Pons (tissue), 1 donor: ENCODE data around the gene SYT8.

Source experiments
- DNase-seq: peaks from one replicate; pipeline ENCODE4 v3.0.0-alpha.2; 2016; ENCODE audit warnings: low spot score

SYT8 gene

DNA sequence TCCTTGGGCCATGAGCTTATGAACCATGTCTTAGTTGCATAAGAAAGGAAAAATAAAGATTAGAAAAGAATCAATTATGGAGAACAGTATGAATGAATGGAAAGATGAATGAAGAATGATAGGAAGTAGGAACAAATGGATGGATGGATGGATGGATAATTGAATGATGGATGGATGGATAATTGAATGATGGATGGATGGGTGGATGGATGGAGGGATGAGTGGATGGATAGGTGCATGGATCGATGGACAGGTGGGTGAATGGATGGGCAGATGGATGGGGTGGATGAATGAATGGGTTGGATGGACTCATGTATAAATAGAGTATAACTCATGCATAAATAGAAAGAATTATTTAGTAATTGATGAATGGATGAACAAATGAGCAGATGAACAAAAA lies 25.3 kb downstream of the SYT8 start:
- no peak for DNase-seq

DNA sequence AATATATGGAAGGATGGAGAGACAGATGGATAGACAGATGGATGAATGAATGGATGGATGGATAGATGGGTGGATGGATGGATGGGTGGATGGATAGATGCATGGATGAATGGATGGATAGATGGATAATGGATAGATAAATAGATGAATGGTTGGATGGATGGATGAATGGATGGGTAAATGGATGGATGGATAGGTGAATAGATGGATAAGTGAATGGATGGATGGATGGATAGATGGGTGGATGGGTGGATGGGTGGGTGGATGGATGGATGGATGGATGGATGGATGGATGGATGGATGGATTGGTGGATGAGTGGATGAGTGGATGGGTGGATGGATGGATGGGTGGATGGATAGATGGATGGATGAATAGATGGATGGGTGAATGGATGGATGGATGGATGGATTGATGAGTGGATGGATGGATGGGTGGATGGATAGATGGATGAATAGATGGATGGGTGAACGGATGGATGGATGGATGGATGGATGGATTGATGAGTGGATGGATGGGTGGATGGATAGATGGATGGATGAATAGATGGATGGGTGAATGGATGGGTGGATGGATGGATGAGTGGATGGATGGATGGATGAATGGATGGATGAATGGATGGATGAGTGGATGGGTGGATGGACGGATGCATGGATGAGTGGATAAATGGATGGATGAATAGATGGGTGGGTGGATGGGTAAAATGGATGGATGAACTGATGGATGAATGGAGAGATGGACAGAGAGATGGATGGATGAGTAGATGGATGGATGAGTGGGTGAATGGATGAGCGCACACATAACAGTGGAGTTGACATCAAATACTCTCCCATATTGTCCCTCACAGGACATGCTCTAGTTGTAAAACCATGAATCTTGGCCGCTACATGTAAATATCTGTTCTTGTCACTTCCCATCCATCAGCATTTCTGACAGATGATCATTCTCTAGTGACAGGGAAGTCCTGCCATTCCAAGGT lies 26.9 kb downstream of the SYT8 start:
- DNase-seq, result no peak

DNA sequence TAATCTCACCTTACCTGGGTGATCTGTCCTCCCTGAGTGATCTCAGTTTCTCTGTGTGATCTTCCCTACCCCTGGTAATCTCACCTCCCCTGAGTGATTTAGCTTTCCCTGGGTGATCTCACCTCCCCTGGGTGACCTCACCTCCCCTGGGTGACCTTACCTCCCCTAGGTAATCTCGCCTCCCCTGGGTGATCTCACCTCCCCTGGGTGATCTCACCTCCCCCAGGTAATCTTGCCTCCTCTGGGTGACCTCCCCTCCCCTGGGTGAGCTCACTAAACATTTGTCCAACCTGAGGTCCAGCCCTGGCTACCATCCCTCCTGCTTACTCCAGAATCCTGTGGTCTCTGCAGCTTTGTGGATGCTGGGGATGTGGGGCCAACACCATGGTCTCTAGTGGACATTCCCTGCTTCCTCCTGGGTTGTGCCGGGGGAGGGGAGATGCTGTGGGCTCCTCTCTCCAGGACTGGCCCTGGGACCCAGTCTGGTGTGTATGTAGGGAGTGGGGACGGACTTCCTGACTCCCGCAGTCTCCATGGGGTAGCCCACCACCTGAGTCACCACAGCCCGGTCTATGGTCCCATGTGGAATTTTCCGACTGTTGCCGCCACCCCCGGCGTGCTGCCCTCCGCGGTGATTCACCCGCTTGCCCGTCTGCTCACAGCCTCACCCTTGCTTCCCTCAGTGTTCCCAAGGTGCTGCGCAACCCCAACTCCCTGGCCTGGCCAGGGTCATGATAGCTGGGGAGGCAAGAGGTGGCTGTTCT lies 28.0 kb downstream of the SYT8 start:
- DNase-seq, result no peak

DNA sequence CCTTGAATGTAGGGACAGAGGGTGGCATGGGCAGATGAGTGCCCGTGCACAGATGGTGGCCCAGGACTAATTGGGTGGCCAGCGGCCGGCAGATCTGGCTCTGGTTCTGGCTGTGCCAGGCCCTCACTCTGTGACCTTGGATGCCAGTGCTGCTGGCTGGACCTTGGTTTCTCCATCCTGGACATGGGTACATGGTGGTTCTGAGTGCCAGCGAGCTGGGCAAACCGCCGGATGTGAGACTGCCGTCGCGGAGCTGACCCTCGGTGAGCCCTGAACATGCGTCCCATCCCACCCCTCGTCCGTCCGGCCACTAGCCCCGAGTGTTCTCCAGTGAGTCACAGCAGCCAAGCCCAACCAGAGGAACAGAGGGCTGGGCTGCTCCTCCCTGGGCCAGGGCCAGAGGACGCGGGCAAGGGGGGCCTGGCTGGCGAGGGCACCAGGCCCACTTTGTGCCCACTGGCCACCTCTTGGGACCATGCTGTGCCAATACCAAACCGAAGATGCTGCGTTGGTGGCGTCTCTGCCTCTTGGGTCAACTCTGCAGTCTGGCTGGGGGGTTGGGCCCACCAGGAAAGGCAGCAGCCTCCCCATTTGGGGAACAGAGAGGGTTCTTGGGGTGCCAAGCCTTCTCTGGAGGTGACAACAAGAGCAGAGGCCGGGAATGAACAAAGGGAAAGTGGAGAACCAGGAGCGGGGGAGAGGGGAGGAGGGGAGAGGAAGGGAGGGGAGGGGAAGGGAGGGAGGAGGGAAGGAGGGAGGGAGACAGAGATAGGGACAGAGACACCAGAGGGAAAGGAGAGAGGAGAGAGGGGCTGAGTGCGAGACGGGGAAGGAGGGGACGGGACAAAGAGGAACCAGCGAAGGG lies 28.8 kb downstream of the SYT8 start:
- peak; percentile 69 for DNase-seq

DNA sequence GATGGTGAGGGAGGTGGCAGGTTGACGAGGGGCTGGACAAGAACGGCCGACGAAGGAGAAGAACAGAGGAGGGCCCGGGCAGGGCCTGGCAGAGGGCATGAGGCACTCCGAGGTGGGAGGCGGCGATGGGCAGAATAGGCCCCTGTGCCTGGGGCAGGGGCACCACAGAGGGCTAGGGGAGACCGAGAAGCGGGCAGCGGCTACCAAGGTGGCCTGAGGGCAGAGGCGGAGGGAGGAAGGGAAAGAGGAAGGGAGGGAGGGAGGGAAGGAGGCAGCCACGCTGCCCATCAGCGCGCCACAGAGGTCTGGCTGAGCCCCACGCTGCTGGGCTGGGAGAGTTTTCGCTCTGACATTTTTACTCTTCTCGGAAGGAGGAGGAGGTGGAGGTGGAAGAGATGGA lies 29.4 kb downstream of the SYT8 start:
- DNase-seq, result peak; percentile 10

DNA sequence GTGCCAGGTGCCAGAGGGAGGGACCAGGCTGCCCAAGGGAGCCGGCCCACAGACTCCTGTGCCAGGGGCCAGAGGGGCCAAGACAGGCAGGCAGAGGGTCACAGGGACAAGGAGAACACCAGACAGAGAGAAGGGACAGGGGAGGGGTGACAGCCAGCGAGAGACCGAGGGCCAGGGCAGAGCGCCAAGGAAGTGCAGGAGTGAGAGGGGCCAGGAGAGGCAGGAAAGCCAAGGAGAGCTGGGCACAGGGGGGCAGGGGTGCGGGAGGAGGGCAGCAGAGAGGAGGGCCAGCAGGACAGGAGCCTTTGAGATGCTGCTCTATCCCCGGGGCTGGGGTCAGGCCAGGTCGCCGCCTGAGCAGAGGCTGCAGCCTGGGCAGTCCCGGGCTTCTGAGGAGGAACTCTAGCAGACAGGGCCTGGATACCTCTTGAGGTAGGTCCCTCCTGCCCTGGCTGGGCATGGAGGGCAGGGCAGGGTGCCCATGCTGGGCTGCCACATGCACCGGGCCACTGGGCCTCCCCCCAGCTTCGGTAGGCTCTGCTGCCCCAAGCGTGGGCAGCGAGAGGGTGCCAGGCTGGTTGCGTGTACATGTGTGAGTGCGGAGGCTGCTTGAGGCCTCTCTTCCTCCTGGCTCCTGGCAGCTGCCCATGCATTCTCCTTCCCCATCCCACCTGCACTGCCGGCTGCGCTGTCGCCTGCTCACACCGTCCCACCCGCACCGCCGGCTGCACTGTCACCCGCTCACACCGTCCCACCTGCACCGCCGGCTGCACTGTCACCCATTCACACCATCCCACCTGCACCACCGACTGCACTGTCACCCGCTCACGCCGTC lies 30.3 kb downstream of the SYT8 start:
- DNase-seq, result peak; percentile 6

DNA sequence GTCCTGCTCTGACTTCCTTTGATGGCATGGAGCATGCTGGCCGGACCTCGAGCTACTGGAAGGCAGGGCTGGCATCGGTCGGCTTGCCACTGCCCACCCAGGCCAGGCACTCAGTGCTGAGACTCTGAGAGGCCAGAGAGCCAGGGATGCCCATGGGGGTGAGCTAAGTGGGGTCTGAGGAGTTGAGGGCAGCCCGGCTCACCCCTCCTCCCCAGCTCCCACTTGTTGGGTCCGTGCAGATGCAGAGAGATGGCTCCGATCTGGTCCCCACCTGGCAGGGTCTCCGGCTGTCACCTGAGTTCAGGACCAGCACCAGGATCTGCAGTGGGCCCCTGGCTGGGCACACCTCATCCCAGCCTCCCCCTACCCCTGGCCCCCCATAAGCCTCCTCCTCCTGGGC lies 31.4 kb downstream of the SYT8 start:
- no peak for DNase-seq

DNA sequence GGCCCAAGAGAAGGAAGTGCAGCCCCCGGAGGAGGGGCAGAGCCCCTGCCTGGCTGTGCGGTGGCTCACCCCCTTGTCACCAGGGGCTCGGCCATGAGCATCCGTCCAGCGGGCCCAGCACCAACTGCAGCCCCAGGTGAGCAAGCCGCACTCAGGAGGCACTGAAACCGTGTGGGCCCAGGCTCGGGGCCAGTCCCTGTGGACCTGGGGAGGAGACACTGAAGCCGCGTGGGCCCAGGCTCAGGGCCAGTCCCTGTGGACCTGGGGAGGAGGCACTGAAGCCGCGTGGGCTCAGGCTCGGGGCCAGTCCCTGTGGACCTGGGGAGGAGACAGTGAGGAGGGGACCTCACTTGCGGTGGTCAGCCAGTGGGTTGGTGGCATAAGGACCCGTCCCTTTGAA lies 32.0 kb downstream of the SYT8 start:
- no peak for DNase-seq

DNA sequence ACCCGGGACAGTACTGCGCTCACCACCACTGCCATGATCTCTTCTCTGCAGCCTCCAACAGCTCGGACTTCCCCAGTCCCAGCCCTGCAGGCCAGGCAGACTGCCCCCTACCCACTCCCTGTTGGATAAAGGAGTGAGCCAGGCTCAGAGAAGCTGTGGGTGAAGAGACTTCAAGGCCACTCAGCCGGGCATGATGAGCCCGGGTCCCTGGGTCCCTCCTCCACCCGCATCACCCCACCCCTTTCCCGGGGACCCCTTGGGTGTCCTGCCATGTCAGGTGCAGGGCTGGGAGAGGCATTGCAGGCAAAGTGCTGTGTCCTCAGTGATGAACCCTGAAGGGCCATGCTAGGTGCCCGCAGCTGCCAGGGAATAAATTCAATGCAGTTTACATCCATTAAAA lies 32.6 kb downstream of the SYT8 start:
- DNase-seq, result no peak

DNA sequence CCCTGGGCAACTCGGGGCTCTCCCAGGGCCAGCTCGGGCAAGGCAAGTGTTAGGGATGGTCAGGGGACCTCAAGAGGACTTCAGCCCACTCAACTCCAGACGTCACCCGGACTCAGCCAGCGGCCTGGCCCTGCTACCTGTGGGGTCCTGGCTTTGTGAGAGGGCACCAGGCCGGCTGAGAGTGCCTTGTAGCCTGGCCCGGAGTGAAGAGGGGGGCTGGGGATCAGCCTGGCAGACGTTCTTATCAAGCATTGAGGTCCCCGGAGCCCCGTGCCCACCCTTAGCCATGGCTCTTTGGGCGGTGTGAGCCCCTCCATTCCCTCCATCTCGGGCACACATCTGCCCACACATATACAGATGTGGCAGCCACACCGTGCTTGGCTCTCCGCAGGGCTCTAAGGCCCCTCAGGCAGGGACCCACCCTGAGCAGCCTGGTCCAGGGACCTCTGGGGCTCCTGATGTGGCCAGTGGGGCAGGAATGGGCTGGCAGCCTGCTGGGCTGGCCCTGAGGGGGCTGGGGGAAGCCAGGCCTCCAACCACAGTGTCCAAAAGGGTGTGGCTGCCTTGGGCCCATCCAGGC lies 33.4 kb downstream of the SYT8 start:
- DNase-seq, result no peak

DNA sequence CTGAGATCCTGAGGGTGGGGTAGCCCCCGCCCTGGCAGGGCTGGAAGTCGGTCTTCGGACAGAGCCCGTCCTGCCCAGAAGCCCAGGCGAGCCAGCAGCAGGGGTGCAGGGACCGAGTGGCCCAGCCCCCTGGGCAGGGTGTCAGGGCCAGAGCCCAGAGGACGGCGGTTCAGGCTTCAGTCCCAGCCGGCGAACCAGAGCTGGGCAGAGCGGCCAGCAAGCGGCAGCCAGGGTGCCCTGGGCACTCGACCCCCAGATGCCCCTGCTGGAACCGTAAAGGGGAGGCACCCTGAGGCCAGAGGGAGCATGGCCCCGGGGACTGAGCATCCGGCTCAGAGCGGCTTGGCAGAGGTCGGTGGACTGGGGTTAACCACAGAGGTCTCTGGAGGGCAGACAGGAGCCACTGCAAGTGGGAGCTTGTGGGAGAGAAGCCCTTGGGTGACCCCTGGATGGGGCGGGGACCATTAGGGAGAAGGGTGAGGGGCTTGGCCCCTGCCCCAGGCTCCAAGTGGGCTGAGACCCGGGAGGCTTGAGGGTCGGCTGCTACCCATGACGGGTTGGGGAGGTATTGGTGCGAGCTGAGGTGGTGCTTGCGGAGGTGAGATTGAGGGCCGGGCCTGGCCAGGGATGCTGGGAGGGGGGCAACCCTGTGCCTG lies 34.0 kb downstream of the SYT8 start:
- no peak for DNase-seq

DNA sequence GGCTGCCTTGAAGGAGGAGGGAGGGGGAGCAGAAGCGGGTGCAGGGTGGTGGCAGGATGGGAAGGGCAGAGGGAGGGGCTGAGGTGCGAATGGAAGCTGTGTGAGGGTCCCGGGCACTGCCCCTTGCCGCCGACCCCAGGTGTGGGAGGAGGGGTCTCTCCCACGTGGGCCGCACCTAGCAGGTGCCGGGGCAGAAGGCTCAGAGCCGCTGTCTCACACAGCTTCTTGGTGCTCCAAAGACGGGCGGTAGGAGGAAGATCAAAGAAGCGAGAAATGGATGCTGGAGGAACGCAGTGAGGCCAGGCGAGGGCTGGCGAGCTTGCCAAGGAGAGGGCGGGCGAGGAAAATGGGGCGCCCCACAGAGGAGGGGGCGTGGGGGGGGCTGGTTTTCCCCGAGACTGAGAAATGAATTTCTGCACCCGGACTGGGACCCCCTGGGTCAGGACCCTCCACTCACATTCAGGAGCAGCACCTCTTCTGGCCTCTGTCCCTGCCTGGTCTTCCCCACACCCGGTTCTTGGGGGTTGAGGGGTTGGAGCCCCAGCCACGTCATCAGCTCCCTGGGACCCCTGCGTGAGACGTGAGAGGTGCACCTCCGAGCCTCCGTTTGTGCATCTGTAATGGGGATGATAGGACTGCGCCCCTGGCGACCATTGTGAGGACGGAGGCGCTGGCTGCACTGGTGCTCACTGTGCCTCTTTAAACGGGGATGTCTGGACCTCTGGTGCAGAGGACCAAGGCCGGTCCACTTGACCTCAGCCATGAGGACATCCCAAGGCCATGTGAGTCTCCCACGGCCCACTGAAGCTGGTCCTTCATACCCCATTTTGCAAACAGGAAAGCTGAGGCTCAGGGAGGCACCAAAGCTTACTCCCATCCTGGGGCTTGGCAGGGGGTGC lies 34.9 kb downstream of the SYT8 start:
- DNase-seq, result no peak

DNA sequence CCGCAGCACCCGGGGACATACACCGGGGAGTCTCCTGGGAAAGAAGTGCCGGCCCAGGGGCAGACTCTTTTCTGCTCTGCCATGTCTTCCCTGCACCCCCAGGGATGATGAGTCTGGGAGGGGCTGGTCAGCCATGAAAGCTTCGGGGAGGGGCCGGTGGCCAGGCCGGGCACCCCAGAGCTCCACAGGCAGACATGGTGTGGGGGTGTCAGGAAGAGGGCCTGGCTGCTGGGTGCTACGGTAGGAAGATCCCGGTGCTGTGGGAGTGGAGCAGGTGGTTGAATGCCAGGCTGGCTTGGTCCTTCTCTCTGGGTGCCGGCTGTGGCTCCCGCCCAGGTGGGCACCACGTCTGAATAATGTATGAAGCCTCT lies 35.5 kb downstream of the SYT8 start:
- DNase-seq, result no peak

DNA sequence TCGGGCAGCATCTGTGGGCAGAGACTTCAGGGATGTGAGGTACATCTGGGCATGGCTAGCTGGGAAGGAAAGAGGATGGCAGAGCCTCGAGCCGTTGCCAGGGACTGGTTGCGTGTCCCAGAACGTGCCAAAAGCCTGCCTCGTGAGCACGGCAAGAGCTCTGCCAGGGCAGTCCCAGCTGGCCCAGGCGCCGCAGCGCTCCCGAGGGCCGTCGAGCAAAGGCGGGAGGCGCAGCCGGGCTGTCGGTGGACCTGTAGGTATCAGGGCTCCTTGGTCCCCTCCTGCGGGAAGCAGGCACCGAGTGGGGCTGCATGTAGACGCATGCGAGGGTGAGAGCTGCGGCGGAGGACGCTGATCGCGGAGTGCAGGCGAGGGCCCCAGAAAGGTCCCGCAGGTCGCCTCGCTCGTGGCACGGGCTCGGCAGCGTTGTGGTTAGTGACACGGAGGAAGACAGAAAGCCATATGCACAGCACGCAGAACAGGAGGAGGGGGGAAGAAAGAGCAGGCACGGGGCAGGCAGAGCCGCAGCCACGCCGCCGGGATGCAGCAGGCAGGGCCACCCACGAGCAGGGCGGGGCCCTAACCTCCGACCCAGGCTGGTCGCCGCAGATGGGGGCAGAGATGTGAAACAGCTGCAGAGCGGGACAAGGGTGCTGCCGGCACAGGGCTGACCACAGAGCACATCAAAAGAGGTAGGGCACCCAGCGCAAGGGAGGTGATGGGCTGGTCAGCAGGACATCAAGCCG lies 36.1 kb downstream of the SYT8 start:
- no peak for DNase-seq

DNA sequence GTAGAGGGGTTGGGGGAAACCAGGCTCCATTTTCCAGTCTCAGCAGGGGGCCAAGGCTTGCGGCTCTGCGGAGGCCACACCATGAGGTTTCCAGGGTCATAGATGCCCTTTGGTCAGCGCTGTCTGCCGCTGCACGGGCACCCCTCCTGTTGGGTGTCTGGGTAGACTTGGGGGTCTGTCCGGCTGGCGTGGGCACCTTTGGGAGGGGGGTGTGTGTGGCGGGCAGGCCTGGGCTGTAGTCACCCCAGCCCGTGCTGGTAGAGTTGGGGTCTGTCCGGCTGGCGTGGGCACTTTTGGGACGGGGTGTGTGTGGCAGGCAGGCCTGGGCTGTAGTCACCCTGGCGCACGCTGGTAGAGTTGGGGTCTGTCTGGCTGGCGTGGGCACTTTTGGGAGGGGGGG lies 36.7 kb downstream of the SYT8 start:
- DNase-seq, result no peak

DNA sequence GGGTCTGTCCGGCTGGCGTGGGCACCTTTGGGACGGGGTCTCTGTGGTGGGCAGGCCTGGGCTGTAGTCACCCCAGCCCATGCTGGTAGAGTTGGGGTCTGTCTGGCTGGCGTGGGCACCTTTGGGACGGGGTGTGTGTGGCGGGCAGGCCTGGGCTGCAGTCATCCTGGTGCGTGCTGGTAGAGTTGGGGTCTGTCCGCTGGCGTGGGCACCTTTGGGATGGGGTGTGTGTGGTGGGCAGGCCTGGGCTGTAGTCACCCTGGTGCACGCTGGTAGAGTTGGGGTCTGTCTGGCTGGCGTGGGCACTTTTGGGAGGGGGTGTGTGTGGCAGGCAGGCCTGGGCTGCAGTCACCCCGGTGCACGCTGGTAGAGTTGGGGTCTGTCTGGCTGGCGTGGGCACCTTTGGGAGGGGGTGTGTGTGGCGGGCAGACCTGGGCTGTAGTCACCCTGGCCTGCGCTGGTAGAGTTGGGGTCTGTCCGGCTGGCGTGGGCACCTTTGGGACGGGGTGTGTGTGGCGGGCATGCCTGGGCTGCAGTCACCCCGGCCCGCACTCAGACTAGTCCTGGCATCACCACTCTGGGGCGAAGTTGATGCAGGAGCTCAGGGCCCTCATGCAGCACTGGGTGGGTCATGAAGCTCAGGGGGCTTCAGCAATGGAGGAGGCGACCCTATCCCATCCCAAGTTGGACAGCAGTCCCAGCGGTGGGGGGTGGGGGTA lies 37.6 kb downstream of the SYT8 start:
- DNase-seq, result no peak

DNA sequence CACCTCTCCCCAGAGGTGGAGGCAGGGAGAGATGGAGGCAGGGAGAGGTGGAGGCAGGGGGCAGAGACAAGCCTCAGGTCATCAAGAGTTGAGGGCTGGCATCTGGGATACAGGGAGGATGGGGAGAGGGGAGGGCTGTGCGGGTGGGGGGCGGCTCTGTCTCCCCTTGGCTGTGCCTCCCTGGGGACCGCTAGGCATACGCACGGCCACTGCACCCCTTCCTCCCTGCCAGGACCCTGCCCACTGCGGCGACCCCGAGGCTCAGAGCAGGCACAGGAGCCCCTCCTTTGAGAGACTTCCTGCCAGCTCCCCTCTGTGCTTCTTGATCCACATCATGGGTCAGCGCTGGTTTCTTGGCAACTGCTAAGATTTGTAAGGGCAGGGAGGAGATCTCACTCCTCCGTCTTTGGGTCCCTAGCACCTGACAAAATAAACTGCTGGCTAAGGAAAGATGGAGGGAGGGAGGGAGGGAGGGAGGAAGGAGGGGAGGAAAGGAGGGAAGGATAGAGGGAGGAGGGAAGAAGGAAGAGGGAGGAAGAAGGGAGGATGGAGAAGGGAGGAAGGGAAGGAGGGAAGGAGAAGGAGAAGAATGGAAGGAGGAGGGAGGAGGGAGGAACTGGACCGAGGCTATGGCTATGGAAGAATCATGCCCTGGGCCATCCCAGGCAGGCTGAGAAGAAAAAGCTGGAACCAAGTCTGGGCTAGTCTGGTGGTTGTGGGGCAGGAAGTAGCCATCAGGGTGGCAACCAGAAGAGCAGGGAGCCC lies 38.4 kb downstream of the SYT8 start:
- no peak for DNase-seq
